B cell (primary cell): ENCODE data around the gene MYDGF.

Source experiments
- EZH2 ChIP-seq: IDR thresholded peaks from 2 replicates; pipeline ENCODE4 v1.6.1; 2012; ENCODE audit warnings: borderline replicate concordance, low read depth, mild to moderate bottlenecking, moderate library complexity, low read length; ENCODE audit not compliant: insufficient read depth, poor library complexity, severe bottlenecking
- TF ChIP-seq, protein P1 (sequence below): fragments of 200-600 bp; IDR thresholded peaks from one replicate; pipeline ENCODE4 v1.8.0; 2022; ENCODE audit warnings: antibody characterized with exemption, mild to moderate bottlenecking

DNA sequence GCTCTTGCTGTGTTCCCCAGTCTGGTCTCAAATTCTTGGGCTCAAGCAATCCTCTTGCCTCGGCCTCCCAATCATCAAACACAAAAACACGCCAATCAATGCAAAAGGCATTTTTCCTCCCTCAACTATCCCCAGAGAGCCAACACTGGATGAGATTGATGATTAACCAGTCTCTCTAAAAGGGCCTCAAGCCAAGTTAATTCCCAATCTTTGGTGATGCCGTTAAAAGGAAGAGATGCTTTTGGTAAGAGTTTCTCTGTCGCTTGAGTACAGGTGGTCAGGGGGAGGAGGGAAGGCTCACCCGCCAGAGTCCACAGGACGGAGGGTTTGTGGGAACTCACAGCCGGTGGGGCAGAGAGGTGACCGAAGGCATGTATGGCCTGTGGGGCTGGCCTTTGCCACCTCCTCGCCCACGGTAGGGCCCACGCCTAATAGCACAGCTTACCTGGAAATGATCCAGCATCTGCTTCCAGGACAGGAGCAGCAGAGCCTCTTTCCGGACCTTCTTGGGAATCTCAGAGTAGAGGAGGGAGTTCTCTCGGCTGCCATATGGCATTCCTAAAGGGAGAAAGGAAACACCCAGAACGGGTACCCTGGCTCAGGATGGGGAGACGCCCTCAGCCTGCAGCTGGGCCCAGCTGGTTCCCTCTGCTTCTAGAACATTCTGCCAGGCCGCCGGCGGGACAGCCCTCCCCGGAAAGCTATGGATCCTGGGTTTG is 35.4 kb upstream of the MYDGF start:
- TF ChIP-seq, protein P1, sequence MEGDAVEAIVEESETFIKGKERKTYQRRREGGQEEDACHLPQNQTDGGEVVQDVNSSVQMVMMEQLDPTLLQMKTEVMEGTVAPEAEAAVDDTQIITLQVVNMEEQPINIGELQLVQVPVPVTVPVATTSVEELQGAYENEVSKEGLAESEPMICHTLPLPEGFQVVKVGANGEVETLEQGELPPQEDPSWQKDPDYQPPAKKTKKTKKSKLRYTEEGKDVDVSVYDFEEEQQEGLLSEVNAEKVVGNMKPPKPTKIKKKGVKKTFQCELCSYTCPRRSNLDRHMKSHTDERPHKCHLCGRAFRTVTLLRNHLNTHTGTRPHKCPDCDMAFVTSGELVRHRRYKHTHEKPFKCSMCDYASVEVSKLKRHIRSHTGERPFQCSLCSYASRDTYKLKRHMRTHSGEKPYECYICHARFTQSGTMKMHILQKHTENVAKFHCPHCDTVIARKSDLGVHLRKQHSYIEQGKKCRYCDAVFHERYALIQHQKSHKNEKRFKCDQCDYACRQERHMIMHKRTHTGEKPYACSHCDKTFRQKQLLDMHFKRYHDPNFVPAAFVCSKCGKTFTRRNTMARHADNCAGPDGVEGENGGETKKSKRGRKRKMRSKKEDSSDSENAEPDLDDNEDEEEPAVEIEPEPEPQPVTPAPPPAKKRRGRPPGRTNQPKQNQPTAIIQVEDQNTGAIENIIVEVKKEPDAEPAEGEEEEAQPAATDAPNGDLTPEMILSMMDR = no peak
- no peak for TF ChIP-seq EZH2
